H9 (cell line): ENCODE results near the gene HACE1. TPM values are rescaled to one million over a fixed set of nuclear protein-coding genes. Genes with fewer than 3 reads are reported as not detected.

ENCODE experiments used
- DNase-seq: peaks from one replicate; pipeline ENCODE4 v3.0.0-alpha.2; 2017
- H2AFZ ChIP-seq: one replicate; pipeline ENCODE4 v1.6.1; 2013; ENCODE audit warnings: mild to moderate bottlenecking, low read length, control low read depth, moderate library complexity
- H2AK5ac ChIP-seq: 2 replicates; pipeline ENCODE4 v1.6.1; 2013; ENCODE audit warnings: low read length, control low read depth, mixed read lengths; ENCODE audit not compliant: insufficient read length
- H2BK120ac ChIP-seq: one replicate; pipeline ENCODE4 v1.6.1; 2013; ENCODE audit warnings: low read depth, mild to moderate bottlenecking, low read length, control low read depth, inconsistent platforms; ENCODE audit not compliant: poor library complexity, severe bottlenecking
- H2BK12ac ChIP-seq: 2 replicates; pipeline ENCODE4 v1.6.1; 2013; ENCODE audit warnings: low read length, control low read depth, mixed read lengths, low read depth; ENCODE audit not compliant: insufficient read length
- H2BK15ac ChIP-seq: 2 replicates; pipeline ENCODE4 v1.6.1; 2013; ENCODE audit warnings: low read depth, low read length, control low read depth
- H2BK20ac ChIP-seq: one replicate; pipeline ENCODE4 v1.6.1; 2013; ENCODE audit warnings: low read depth, mild to moderate bottlenecking, low read length, control low read depth, inconsistent platforms; ENCODE audit not compliant: poor library complexity, severe bottlenecking
- H2BK5ac ChIP-seq: 2 replicates; pipeline ENCODE4 v1.6.1; 2013; ENCODE audit warnings: low read length, control low read depth, mixed read lengths; ENCODE audit not compliant: insufficient read length
- H3K14ac ChIP-seq: 2 replicates; pipeline ENCODE4 v1.6.1; 2013; ENCODE audit warnings: low read length, control low read depth; ENCODE audit not compliant: insufficient read depth
- H3K18ac ChIP-seq: 2 replicates; pipeline ENCODE4 v1.6.1; 2013; ENCODE audit warnings: low read depth, mild to moderate bottlenecking, mixed read lengths, low read length, control low read depth; ENCODE audit not compliant: insufficient read length
- H3K23ac ChIP-seq: 2 replicates; pipeline ENCODE4 v1.6.1; 2013; ENCODE audit warnings: low read length, control low read depth, mixed read lengths, low read depth; ENCODE audit not compliant: insufficient read length
- H3K23me2 ChIP-seq: 2 replicates; pipeline ENCODE4 v1.6.1; 2013; ENCODE audit warnings: low read depth, mild to moderate bottlenecking, mixed read lengths, low read length, control low read depth; ENCODE audit not compliant: insufficient read length, poor library complexity, severe bottlenecking
- H3K27ac ChIP-seq: 2 replicates; pipeline ENCODE4 v1.5.1; 2013; ENCODE audit warnings: low read length, control low read depth, mixed read lengths, low read depth; ENCODE audit not compliant: insufficient read length
- H3K27me3 ChIP-seq: 2 replicates; pipeline ENCODE4 v1.6.1; 2013; ENCODE audit warnings: low read length, control low read depth, inconsistent platforms; ENCODE audit not compliant: insufficient read depth
- H3K4ac ChIP-seq: 2 replicates; pipeline ENCODE4 v1.6.1; 2013; ENCODE audit warnings: low read depth, mild to moderate bottlenecking, control low read depth, inconsistent platforms, low read length, moderate library complexity
- H3K4me1 ChIP-seq: 2 replicates; pipeline ENCODE4 v1.6.1; 2013; ENCODE audit warnings: low read length, control low read depth, inconsistent platforms; ENCODE audit not compliant: insufficient read depth
- H3K4me2 ChIP-seq: 2 replicates; pipeline ENCODE4 v1.6.1; 2013; ENCODE audit warnings: low read length, control low read depth, mixed read lengths; ENCODE audit not compliant: insufficient read length, insufficient read depth
- H3K56ac ChIP-seq: 2 replicates; pipeline ENCODE4 v1.6.1; 2013; ENCODE audit warnings: low read depth, mild to moderate bottlenecking, mixed read lengths, low read length, control low read depth; ENCODE audit not compliant: insufficient read length
- H3K79me1 ChIP-seq: 2 replicates; pipeline ENCODE4 v1.6.1; 2013; ENCODE audit warnings: low read depth, mild to moderate bottlenecking, moderate library complexity, low read length, control low read depth, inconsistent platforms; ENCODE audit not compliant: insufficient read depth, poor library complexity, severe bottlenecking
- H3K79me2 ChIP-seq: 2 replicates; pipeline ENCODE4 v1.6.1; 2013; ENCODE audit warnings: low read length, control low read depth, inconsistent platforms; ENCODE audit not compliant: insufficient read depth
- H3K9ac ChIP-seq: 2 replicates; pipeline ENCODE4 v1.6.1; 2013; ENCODE audit warnings: low read length, control low read depth, mixed read lengths; ENCODE audit not compliant: insufficient read length; ENCODE audit errors: extremely low read depth
- H3K9me3 ChIP-seq: one replicate; pipeline ENCODE4 v1.6.1; 2013; ENCODE audit warnings: low read depth, low read length, inconsistent platforms; ENCODE audit not compliant: control insufficient read depth
- H3T11ph ChIP-seq: one replicate; pipeline ENCODE4 v1.6.1; 2013; ENCODE audit warnings: mild to moderate bottlenecking, low read length, control low read depth, inconsistent platforms
- H4K20me1 ChIP-seq: one replicate; pipeline ENCODE4 v1.6.1; 2013; ENCODE audit not compliant: control insufficient read depth, insufficient read length, insufficient read depth
- H4K5ac ChIP-seq: 2 replicates; pipeline ENCODE4 v1.6.1; 2013; ENCODE audit warnings: low read depth, mild to moderate bottlenecking, mixed read lengths, low read length, control low read depth; ENCODE audit not compliant: insufficient read length
- H4K8ac ChIP-seq: replicated peaks from 2 replicates; pipeline ENCODE4 v1.6.1; 2013; ENCODE audit warnings: low read length, control low read depth, mixed read lengths, low read depth; ENCODE audit not compliant: insufficient read length
- H4K91ac ChIP-seq: 2 replicates; pipeline ENCODE4 v1.6.1; 2013; ENCODE audit warnings: low read depth, mild to moderate bottlenecking, moderate library complexity, mixed read lengths, low read length, control low read depth; ENCODE audit not compliant: insufficient read length
- H3K27ac Mint-ChIP-seq, 3 experiments: 2 replicates in 2 of 3; 3 replicates in 1 of 3; pipeline ENCODE4 v1.8.0; 2020 to 2021; ENCODE audit warnings: mixed read lengths in 3 of 3, mild to moderate bottlenecking in 1 of 3, moderate library complexity in 1 of 3
- H3K27me3 Mint-ChIP-seq: 2 replicates; pipeline ENCODE4 v1.8.0; 2021; ENCODE audit warnings: low read depth, mild to moderate bottlenecking, moderate library complexity, mixed read lengths
- H3K36me3 Mint-ChIP-seq, 3 experiments: 2 replicates in 2 of 3; 3 replicates in 1 of 3; pipeline ENCODE4 v1.8.0; 2020 to 2021; ENCODE audit warnings: low read depth in 3 of 3, mixed read lengths in 3 of 3; ENCODE audit not compliant: insufficient read depth in 1 of 3
- H3K4me1 Mint-ChIP-seq, 2 experiments: 2 replicates each; pipeline ENCODE4 v1.8.0; 2020; ENCODE audit warnings: mixed read lengths in 2 of 2
- H3K4me3 Mint-ChIP-seq, 2 experiments: 2 replicates in 1 of 2; 3 replicates in 1 of 2; pipeline ENCODE4 v1.8.0; 2020 to 2021; ENCODE audit warnings: mild to moderate bottlenecking in 2 of 2, mixed read lengths in 2 of 2, moderate library complexity in 1 of 2
- H3K9me3 Mint-ChIP-seq, 2 experiments: 2 replicates in 1 of 2; 3 replicates in 1 of 2; pipeline ENCODE4 v1.8.0; 2020; ENCODE audit warnings: mild to moderate bottlenecking in 2 of 2, mixed read lengths in 2 of 2, moderate library complexity in 1 of 2
- WGBS: extraction: QIAGEN DNeasy Blood & Tissue Kit; methylation state at CpG from one replicate; pipeline ENCODE4 v1.1.7; 2013; ENCODE audit warnings: missing lambda C conversion rate, low lambda C conversion rate, mixed read lengths; ENCODE audit not compliant: insufficient read length; ENCODE audit errors: extremely low coverage; 5-methylcytosine and 5-hydroxymethylcytosine counted together
- total RNA-seq: library from RNA; stranded (reverse); gene quantifications from 2 replicates; pipeline ENCODE4 v1.2.1, GENCODE V29; 2021
- TF ChIP-seq, protein P1 (sequence below): fragments of 200-600 bp; sonication (generic); conservative IDR thresholded peaks from 3 replicates; pipeline ENCODE4 v1.8.0; 2021; ENCODE audit warnings: antibody characterized with exemption, mild to moderate bottlenecking

The HACE1 gene
- total RNA-seq, 1 experiment from 2014 or later, result 18.0 TPM

DNA sequence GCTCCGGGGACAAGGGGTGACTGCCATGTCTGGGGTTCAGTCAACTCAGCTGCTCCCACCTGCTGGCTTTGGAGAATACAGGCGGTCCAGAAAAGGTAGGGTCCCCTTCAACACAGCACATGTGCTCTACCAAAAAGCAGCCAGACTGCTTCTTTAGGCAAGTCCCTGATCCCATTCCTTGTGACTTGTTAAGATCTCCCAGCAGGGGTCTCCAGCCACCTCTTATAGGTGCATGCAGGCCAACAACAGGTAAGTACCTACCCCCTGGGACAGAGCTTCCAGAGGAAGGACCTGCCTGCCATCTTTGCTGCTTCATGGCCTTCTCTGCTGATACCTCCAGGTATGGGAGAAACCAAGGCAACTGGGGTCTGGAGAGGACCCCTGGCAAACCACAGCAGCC, 106.5 kb downstream of the HACE1 start:
- H3K4me3 Mint-ChIP-seq, result no peak overlapping the region
- no peak overlapping the region for H3K9ac ChIP-seq
- no peaks in the 10 kb centered on the region for H3K9me3 ChIP-seq
- no peak overlapping the region for H2BK20ac ChIP-seq
- no peak overlapping the region for H3K4me2 ChIP-seq
- no peak overlapping the region for H3K27ac Mint-ChIP-seq
- H3K79me2 ChIP-seq, result no peaks in the 10 kb centered on the region
- WGBS, result no CpG with 5 or more reads among the region's 2 CpGs
- no peak overlapping the region for H2BK12ac ChIP-seq
- H3K14ac ChIP-seq, result no peak overlapping the region
- H2BK120ac ChIP-seq, result no peak overlapping the region
- no peak overlapping the region for H3K56ac ChIP-seq
- peaks cover 37% of the 10 kb centered on the region in 2 experiments for H3K9me3 Mint-ChIP-seq
- no peak overlapping the region for H3T11ph ChIP-seq
- no peak overlapping the region for H2AFZ ChIP-seq
- no peaks in the 10 kb centered on the region for H3K27me3 ChIP-seq
- H3K36me3 Mint-ChIP-seq, result peaks cover 40 to 49% (median 43%) of the 10 kb centered on the region in 3 experiments
- no peaks in the 10 kb centered on the region for H3K4me1 ChIP-seq
- no peaks in the 10 kb centered on the region for H3K23me2 ChIP-seq
- no peak overlapping the region for H4K5ac ChIP-seq
- H3K27ac ChIP-seq, result no peak overlapping the region
- no peak overlapping the region for H2BK15ac ChIP-seq
- H2AK5ac ChIP-seq, result no peak overlapping the region
- no peaks in the 10 kb centered on the region for H4K20me1 ChIP-seq
- no peak overlapping the region for H4K91ac ChIP-seq
- peaks cover 2 to 7% of the 10 kb centered on the region in 2 experiments; a peak in 3 of 4 replicates for H3K4me1 Mint-ChIP-seq
- TF ChIP-seq, protein P1, sequence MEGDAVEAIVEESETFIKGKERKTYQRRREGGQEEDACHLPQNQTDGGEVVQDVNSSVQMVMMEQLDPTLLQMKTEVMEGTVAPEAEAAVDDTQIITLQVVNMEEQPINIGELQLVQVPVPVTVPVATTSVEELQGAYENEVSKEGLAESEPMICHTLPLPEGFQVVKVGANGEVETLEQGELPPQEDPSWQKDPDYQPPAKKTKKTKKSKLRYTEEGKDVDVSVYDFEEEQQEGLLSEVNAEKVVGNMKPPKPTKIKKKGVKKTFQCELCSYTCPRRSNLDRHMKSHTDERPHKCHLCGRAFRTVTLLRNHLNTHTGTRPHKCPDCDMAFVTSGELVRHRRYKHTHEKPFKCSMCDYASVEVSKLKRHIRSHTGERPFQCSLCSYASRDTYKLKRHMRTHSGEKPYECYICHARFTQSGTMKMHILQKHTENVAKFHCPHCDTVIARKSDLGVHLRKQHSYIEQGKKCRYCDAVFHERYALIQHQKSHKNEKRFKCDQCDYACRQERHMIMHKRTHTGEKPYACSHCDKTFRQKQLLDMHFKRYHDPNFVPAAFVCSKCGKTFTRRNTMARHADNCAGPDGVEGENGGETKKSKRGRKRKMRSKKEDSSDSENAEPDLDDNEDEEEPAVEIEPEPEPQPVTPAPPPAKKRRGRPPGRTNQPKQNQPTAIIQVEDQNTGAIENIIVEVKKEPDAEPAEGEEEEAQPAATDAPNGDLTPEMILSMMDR, result no peak
- H3K79me1 ChIP-seq, result no peaks in the 10 kb centered on the region
- no peak overlapping the region for H3K23ac ChIP-seq
- H3K4ac ChIP-seq, result no peak overlapping the region
- no peak overlapping the region for H4K8ac ChIP-seq
- no peak overlapping the region for H3K18ac ChIP-seq
- H3K27me3 Mint-ChIP-seq, result no peaks in the 10 kb centered on the region
- H2BK5ac ChIP-seq, result no peak overlapping the region
- peak; percentile 36 for DNase-seq
